Right kidney (tissue), 1 donor: ENCODE data around the gene RFX3.

Experiments
- DNase-seq: peaks from one replicate; pipeline ENCODE4 v3.0.0-alpha.2; 2016

The RFX3 gene

GRCh38 chr9:3205421-3206095, 320.2 kb downstream of the RFX3 start:
- DNase-seq = no peak

- no peak for DNase-seq
These were observed 325.4 kb downstream of the RFX3 start for GRCh38 chr9:3200331-3200774.

- DNase-seq = peak; percentile 12
These were observed 332.0 kb downstream of the RFX3 start for GRCh38 chr9:3193791-3194190.

GRCh38 chr9:3191715-3192114, 334.1 kb downstream of the RFX3 start:
- DNase-seq = no peak

GRCh38 chr9:3189113-3189861, 336.5 kb downstream of the RFX3 start:
- no peak for DNase-seq

- no peak for DNase-seq
These were observed 339.1 kb downstream of the RFX3 start for GRCh38 chr9:3186751-3187150.

GRCh38 chr9:3181049-3181953, 344.5 kb downstream of the RFX3 start:
- peak; percentile 78 for DNase-seq

GRCh38 chr9:3180696-3181048, 345.1 kb downstream of the RFX3 start:
- no peak for DNase-seq

GRCh38 chr9:3179711-3180110, 346.1 kb downstream of the RFX3 start:
- no peak for DNase-seq

- DNase-seq = no peak
These were observed 347.9 kb downstream of the RFX3 start for GRCh38 chr9:3177936-3178335.

GRCh38 chr9:3177146-3177761, 348.5 kb downstream of the RFX3 start:
- no peak for DNase-seq

GRCh38 chr9:3173374-3173773, 352.4 kb downstream of the RFX3 start:
- DNase-seq = no peak

GRCh38 chr9:3170819-3171218, 355.0 kb downstream of the RFX3 start:
- DNase-seq = no peak
